GM18511 (cell line): ENCODE data around the gene COX7B2.

Source experiments
- ATAC-seq: cut with Tn5 transposase; IDR thresholded peaks from one replicate; pipeline ENCODE4 v1.9.1; 2021; ENCODE audit warnings: mild to moderate bottlenecking, moderate library complexity; ENCODE audit not compliant: unreplicated experiment

Gene COX7B2

GRCh38 chr4:46890056-46890455 is 19.0 kb downstream of the COX7B2 start:
- no peak for ATAC-seq

GRCh38 chr4:46889410-46889809 is 19.6 kb downstream of the COX7B2 start:
- ATAC-seq: no peak

- no peak for ATAC-seq
These were observed 22.3 kb downstream of the COX7B2 start for GRCh38 chr4:46886711-46887110.

- ATAC-seq: no peak
These were observed 30.4 kb downstream of the COX7B2 start for GRCh38 chr4:46878641-46879040.

GRCh38 chr4:46874811-46875210 is 34.2 kb downstream of the COX7B2 start:
- no peak for ATAC-seq

DNA sequence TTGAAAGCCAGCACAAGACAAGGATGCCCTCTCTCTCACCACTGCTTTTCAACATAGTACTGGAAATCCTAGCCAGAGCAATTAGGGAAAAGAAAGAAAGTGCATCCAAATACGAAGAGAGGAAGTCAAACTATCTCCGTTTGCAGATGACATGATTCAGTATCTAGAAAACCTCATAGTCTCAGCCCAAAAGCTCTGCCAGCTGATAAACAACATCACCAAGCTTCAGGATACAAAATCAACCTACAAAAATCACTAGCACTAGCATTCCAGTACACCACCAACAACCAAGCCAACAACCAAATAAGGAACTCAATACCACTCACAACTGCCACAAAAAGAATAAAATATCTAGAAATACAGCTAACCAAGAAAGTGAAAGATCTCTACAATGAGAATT is 38.6 kb downstream of the COX7B2 start:
- ATAC-seq: no peak

- ATAC-seq: no peak
These were observed 52.7 kb downstream of the COX7B2 start for GRCh38 chr4:46856333-46856732.

- no peak for ATAC-seq
These were observed 56.2 kb downstream of the COX7B2 start for GRCh38 chr4:46852800-46853199.

DNA sequence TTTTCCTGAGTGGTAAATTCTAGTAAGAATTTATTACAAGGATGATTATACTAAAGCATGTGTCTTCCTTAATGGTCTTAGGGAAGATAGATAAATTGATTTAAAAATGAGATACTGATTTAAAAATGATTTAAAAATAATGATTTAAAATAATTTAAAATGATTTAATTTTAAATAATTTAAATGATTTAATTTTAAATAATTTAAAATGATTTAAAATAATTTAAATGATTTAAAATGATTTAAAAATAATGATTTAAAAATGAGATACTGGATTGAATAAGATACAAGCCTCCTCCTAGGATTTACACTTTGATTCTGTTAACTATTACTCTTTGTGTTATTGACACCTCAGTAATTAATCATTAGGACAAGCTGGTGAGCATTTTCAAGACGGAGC is 59.0 kb downstream of the COX7B2 start:
- no peak for ATAC-seq

- peak; percentile 76 for ATAC-seq
These were observed 64.6 kb downstream of the COX7B2 start for GRCh38 chr4:46844325-46844917.

GRCh38 chr4:46839128-46839527 is 69.9 kb downstream of the COX7B2 start:
- ATAC-seq: peak; percentile 50

GRCh38 chr4:46837639-46838038 is 71.4 kb downstream of the COX7B2 start:
- ATAC-seq: no peak

GRCh38 chr4:46836584-46836983 is 72.5 kb downstream of the COX7B2 start:
- ATAC-seq: no peak

- no peak for ATAC-seq
These were observed 78.0 kb downstream of the COX7B2 start for GRCh38 chr4:46830971-46831454.

- ATAC-seq: no peak
These were observed 88.9 kb downstream of the COX7B2 start for GRCh38 chr4:46820154-46820553.

- no peak for ATAC-seq
These were observed 90.0 kb downstream of the COX7B2 start for GRCh38 chr4:46819095-46819494.

GRCh38 chr4:46818604-46819003 is 90.4 kb downstream of the COX7B2 start:
- ATAC-seq: no peak

DNA sequence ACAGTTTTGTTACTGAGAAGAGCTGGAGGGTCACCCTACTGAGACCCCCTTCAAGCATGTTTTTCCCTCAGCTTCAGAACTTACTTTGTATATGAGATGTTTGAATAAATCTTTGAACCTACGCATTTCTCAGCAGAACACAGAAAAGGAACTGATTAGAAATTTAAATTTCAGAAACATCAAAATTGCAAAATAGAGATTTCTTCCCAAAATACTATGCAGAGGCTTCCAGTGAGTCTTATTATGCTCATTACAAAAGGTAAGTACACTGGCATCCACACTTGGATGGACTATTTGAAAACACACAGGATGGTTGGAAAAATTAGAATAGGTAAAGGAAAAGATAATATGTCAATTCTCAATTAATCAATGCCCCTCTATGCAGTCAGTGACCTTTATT is 91.2 kb downstream of the COX7B2 start:
- ATAC-seq: no peak

GRCh38 chr4:46804781-46805413 is 104.1 kb downstream of the COX7B2 start:
- no peak for ATAC-seq

DNA sequence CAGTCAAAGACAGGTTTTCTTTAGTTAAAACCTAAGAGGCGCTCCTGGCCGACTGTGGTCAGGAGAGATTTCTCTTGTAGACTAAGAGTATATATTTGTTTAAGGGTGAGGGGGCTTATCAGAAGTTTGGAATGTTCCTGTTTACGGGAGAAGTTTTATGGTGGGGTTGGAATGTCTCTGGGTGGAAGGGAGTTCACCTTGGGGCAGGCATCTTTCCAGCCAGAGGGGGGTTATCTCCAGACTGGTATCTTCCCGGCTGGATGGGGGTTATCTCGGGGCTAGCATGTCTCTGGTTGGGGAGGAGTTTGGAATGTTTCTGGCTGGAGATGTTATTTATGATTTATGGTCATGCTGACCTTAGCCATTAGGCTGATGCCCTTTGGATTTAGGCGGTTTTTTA is 116.0 kb downstream of the COX7B2 start:
- no peak for ATAC-seq

- ATAC-seq: no peak
These were observed 127.5 kb downstream of the COX7B2 start for GRCh38 chr4:46781434-46782092.

DNA sequence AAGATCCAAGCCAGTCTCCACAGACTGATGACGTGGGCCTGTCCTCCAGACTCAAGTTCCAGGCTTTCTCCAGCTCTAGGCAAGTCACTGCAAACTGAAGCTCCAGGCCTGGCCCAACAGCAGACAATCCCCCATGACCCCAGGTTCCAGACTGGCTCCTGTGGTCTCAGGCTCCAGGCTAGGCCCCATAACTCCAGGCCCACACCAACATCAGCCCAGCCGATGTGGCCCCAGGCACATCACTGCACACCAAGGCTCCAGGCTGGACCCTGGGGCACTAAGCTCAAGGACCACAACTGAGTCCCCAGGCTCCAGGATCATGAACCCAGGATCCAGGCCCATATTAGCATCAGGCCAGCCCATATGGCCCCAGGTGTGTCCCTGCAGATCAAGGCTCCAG is 143.6 kb downstream of the COX7B2 start:
- ATAC-seq: no peak
